HG02588 (cell line): Measurements from ENCODE around the gene PHF20.
"Not testable (repeated sequence)": the region's sequence is repeated elsewhere in the genome, so short reads cannot be mapped to it uniquely, and the experiment has no call there.

Experiments used
- ATAC-seq: cut with Tn5 transposase; IDR thresholded peaks from one replicate; pipeline ENCODE4 v1.9.1; 2021; ENCODE audit warnings: mild to moderate bottlenecking, moderate library complexity; ENCODE audit not compliant: unreplicated experiment

PHF20 gene

GRCh38 chr20:35837577-35838195 lies 65.9 kb downstream of the PHF20 start:
- no peak for ATAC-seq

DNA sequence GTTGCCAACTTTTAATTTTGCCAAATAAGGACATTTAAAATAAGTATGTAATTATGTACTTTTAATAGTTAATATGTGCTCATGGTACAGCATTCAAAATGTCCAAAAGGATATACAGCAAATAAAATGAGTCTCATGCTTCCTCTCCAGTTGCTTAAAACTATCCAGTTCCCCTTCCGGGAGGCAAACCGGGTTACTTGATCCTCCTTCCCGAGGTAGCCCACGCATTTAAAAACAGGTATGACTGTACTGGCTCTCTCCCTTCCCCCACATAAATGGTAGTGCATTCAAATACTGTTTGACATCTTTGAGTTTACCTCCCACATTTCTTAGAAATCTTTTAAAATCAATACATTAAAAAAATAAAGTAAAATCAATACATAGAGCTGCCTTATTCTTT lies 66.4 kb downstream of the PHF20 start:
- ATAC-seq, result no peak

GRCh38 chr20:35839904-35840303 lies 68.1 kb downstream of the PHF20 start:
- no peak for ATAC-seq

- ATAC-seq, result no peak
Observed at GRCh38 chr20:35840421-35840820, 68.6 kb downstream of the PHF20 start.

DNA sequence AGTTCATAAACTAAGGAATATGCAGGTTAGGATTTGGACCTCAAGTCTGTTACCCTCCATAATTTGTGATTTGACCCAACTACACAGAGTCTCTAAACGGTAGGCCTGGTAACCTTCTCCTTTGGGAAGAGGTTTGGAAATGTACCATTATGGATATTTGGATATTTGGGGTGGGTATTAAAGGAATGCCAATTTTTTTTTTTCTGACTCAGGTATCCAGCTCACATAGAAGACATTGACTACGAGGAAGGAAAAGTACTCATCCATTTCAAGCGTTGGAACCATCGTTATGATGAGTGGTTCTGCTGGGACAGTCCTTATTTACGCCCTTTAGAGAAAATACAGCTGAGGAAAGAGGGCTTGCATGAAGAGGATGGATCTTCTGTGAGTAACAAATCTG lies 70.5 kb downstream of the PHF20 start:
- ATAC-seq, result no peak

- not testable (repeated sequence) for ATAC-seq
Observed at GRCh38 chr20:35843894-35844293, 72.1 kb downstream of the PHF20 start.

- ATAC-seq, result no peak
Observed at GRCh38 chr20:35845561-35845960, 73.7 kb downstream of the PHF20 start.

DNA sequence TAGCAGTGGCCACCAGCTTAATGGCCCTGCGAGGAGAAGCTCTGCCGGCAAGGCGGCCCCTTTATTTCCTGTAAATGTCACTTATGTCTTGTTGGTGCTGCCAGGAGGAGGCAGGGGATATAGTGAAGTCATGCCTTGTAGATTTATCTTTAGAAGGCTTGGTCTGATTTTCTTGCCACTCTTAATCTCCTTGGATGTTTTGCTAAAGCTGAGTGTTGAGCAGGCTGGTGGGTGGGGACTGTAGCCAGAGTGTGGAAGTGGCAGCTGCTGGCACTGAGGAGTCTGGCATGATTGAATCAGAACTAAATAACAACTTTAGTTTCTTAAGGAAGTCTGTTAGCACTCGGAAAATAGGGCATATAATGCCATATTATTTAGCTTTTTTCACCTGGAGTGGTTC lies 77.9 kb downstream of the PHF20 start:
- ATAC-seq, result no peak

- not testable (repeated sequence) for ATAC-seq
Observed at GRCh38 chr20:35851659-35852058, 79.8 kb downstream of the PHF20 start.

DNA sequence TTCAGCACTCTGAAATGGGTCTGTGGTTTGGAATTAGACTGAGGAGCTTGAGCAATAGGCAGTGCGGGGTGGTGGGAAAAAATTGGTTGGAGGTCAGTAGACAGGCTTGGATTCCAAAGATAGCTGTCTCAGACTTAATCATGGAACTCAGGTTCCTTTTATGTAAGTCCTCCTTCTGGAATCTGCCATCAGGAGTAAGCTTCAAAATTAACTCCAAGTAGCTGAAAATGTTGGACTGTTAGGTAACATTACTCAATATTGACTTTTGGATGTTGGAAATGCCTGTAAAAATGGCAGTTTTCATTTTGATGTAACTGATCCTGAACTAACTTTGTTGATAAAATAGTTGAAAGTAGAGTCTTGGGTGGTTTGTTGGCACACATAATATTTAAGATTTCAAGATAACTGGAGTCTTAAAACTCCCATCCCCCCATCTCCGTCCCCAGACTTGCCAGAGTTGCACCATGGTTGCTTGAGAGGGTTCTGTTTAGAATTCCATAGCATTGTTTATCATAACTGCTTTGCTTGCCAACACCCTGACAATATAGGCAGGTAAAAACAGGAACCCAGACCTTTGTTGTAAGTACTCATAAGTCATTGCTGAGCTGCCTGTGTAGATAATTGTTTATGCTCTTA lies 83.0 kb downstream of the PHF20 start:
- ATAC-seq, result no peak

DNA sequence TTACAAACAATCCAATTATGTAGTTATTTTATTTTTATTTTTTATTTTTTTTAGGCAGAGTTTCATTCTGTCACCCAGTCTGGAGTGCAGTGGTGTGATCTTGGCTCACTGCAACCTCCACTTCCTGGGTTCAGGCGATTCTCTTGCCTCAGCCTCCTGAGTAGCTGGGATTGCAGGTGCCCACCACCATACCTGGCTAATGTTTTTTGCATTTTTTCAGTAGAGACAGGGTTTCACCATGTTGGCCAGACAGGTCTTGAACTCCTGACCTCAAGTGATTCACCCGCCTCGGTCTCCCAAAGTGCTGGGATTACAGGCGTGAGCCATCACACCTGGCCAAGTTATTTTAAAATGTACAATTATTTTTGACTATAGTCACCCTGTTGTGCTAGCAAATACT lies 83.8 kb downstream of the PHF20 start:
- not testable (repeated sequence) for ATAC-seq

DNA sequence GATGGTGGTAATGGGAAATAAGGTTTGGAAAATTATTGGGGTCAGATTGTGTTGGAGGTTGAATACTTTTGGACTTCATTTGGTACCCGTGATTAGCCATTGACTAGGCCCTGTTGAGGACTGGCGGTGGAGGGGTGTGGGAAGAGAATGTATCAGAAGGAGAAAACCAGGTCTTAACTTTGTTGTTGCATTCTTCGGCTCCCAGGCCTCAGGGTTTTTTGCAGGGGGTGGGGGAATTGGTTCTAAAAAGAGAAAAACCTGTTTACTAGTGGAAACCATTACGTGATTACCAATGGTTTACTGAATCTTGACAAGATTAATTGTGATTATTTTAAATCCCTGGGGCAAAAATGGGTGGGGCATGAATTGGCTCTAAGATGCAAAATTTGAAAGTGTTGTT lies 85.1 kb downstream of the PHF20 start:
- ATAC-seq, result no peak

DNA sequence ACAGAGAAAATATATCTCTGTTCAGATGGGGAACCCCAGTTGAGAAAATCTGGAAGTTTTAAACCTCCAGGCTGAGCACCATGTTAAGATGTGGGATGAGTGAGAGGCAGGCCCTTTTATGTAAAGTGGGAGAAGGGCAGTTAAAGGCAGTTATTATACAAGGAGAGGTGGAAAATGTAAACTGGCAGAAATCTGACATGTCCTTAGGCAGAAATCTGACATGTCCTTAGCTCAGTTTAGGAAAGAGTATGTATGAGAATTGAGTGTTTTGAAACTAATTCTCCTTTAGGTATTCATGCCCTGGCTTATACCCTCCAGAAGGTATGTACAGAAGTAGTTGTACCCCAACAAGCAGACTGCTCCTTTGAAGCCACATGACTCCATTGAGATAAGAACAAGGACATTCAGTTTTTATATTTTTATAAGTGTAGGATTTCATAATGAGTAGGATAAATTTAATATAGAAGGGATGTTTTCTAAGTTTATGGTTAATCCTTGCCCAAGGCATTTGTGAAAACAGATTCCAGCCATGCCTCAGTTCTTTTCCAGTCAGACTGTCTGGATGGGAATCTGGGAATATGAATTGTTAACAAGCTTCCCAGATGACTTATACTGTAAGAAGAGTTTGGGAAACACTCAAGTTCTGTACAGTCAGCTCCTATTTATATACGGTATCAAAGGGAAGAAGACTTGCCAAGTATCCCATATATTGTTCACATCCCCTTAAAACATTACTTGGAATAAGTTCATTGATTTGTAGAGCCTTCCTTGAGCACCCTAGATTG lies 94.8 kb downstream of the PHF20 start:
- ATAC-seq, result no peak

GRCh38 chr20:35870541-35871258 lies 98.9 kb downstream of the PHF20 start:
- no peak for ATAC-seq

- ATAC-seq, result no peak
Observed at GRCh38 chr20:35871259-35871771, 99.5 kb downstream of the PHF20 start.

- ATAC-seq, result no peak
Observed at GRCh38 chr20:35876033-35876320, 104.2 kb downstream of the PHF20 start.

DNA sequence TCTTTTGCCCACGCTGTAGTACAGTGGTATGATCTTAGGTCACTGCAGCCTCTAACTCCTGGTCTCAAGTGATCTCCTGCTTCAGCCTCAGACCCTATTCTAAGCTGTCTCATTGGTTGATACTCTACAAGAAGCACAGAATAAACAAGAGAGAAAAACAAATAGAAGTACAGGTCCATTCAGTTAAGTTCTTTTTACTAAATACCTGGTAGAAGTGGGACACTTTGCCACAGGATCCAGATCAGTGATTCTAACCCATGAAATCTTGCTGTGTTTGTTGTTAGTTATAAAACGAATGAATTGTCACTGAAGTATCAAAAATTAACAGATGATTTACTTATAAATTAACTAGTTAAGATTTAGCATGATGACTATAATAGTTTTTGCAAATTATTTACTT lies 105.8 kb downstream of the PHF20 start:
- ATAC-seq, result no peak

DNA sequence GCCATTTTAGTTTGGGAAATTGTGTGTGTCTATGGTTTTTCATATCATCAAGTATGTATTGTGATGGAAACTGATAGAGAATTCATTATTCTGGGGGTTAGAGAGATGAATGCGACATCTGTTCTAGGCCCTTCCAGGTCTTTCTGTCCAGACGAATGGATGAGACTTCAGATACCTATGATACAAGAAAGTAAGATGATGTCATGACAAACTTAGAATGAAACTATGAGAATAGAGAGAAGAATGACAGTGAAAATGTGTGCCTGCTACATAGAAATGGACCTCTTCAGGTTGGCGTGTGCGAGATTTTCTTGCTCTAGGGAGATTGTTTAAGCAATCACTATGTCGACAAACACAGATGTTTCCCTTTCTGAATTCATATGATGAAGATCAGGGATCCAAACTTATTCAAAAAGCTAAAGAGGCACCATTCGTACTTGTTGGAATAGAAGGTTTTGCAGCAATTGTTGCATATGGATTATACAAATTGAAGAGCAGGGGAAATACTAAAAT lies 106.4 kb downstream of the PHF20 start:
- ATAC-seq, result no peak

DNA sequence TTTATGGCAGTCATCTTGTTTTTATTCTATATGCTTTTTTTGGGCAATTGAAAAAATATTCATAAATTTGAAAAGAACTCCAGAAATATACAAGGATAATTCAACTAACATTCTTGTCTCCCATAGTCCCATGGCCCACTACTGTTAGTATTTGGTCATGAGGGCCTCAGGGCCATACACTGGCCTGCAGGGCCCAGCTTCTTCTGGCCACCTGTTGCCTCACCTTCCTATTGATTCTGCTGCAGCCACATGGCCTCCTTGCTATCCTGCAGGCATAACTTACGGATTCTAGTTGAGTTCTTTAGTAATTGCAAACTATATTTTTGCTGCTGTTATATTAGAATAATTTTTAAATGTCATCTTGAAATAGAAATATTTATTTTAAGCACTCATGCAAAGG lies 109.9 kb downstream of the PHF20 start:
- ATAC-seq, result no peak

- ATAC-seq, result not testable (repeated sequence)
Observed at GRCh38 chr20:35882427-35883161, 110.8 kb downstream of the PHF20 start.
